ENCODE results near the gene PARVB. TPM values are rescaled to one million over a fixed set of nuclear protein-coding genes. Genes with fewer than 3 reads are reported as not detected.

Gene PARVB
- total and polyA plus RNA-seq, 2 donors (not counting 3 experiments of a cell fraction or from before 2014, with no cell fraction given) = 155 to 162 TPM

GRCh38 chr22:44143105-44143474, 119.0 kb downstream of the PARVB start:
- H3K9me1 ChIP-seq (replicated peaks; ENCODE audit: control insufficient read depth, extremely low read depth, insufficient read depth, low read length) = no peaks in the 10 kb centered on the region
- H3K4me1 ChIP-seq (ENCODE audit: control insufficient read depth, extremely low read depth, insufficient read depth, low read length) = no peaks in the 10 kb centered on the region
- dilution Hi-C loops (cut with MboI; ENCODE audit: extremely low pct_ligation_motif_present, low sequenced_read_pairs) = no loop called here
- no TSS peak for BruUV-seq (replicated peaks)
- no peak overlapping the region for H3K9ac ChIP-seq (replicated peaks; ENCODE audit: extremely low read depth, insufficient read depth, low read length)
- intact Hi-C loops (cut with micrococcal nuclease) = no loop called here
- POLR2A ChIA-PET = no interaction called here
- H4K20me1 ChIP-seq (replicated peaks; ENCODE audit: control insufficient read depth, extremely low read depth, insufficient read depth, low read length) = no peaks in the 10 kb centered on the region
- TF ChIP-seq JUN (IDR thresholded peaks at IDR 0.05; ENCODE audit: borderline replicate concordance, insufficient read depth, insufficient read length, low read depth) (no peak), EZH2 (IDR thresholded peaks at IDR 0.05; ENCODE audit: borderline replicate concordance, low read depth, low read length, severe bottlenecking) (no peak), POLR2AphosphoS5 (IDR thresholded peaks at IDR 0.05; ENCODE audit: insufficient read depth, low read depth, low read length) (no peak), CTCF (IDR thresholded peaks at IDR 0.05; ENCODE audit: extremely low read depth in 1 of 2, insufficient read depth in 1 of 2, low read depth in 1 of 2, low read length in 2 of 2) (no peak), POLR2A (IDR thresholded peaks at IDR 0.05; ENCODE audit: low read depth, low read length) (no peak), FOS (IDR thresholded peaks at IDR 0.05; ENCODE audit: borderline replicate concordance, insufficient read depth, low read length) (no peak), GATA2 (IDR thresholded peaks at IDR 0.05; ENCODE audit: insufficient read depth, insufficient read length, low read depth, low read length) (no peak), MAX (IDR thresholded peaks at IDR 0.05; ENCODE audit: insufficient read depth, insufficient read length) (no peak), MYC (IDR thresholded peaks at IDR 0.05; ENCODE audit: low read depth, low read length) (no peak)
- no peaks in the 10 kb centered on the region for H3K79me2 ChIP-seq (ENCODE audit: control insufficient read depth, insufficient read depth, low read length)
- no peak overlapping the region for H2AFZ ChIP-seq (ENCODE audit: low read depth, low read length)
- CTCF ChIA-PET = no interaction called here
- no peak overlapping the region for H3K4me2 ChIP-seq (ENCODE audit: insufficient read depth, low read length)
- no peak overlapping the region for H3K27ac ChIP-seq (ENCODE audit: insufficient read depth, low read depth, low read length)
- no peaks in the 10 kb centered on the region for H3K27me3 ChIP-seq (ENCODE audit: control insufficient read depth in 2 of 2, insufficient read depth in 2 of 2, low read length in 2 of 2)
- peaks cover 2 to 15% of the 10 kb centered on the region in 2 experiments for H3K36me3 ChIP-seq (ENCODE audit: control insufficient read depth in 2 of 2, extremely low read depth in 1 of 2, insufficient read depth in 2 of 2, low read length in 2 of 2)
- FAIRE-seq (no peak), DNase-seq (ENCODE audit: low read depth, low spot score) (no peak)
- H3K4me3 ChIP-seq (replicated peaks in 1 of 3; ENCODE audit: insufficient read depth in 1 of 3, low read depth in 1 of 3, low read length in 3 of 3) = no peak overlapping the region
- H3K9me3 ChIP-seq (replicated peaks; ENCODE audit: control insufficient read depth, insufficient read depth, low read length) = no peaks in the 10 kb centered on the region

Measured in endothelial cell of umbilical vein (primary cell).